Measurements from ENCODE around the gene MYORG. TPM values are rescaled to one million over a fixed set of nuclear protein-coding genes. Genes with fewer than 3 reads are reported as not detected.

MYORG gene
- total RNA-seq, 4 donors from 2014 or later, result 8.6 to 149 (median 49.5) TPM

DNA sequence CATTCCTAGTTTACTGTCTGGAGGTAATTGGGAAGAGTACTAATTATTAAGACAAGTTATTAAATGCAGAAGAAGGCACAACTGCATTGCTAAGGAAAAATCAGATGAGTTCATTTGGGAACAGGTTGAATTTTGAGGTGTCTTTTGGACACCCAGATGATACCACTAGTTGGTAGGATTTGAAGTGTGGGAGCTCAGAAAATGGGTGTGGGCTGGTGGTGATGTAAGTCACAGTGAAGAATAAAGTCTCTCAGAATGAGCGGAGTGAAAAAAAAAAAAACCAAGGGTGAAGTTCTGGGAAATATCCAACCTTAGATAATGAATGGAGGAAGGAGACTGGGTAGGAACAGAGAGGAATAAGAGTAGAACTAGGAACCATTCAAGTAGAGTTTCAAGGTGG, 35.6 kb upstream of the MYORG start:
- TF ChIP-seq, protein P1, sequence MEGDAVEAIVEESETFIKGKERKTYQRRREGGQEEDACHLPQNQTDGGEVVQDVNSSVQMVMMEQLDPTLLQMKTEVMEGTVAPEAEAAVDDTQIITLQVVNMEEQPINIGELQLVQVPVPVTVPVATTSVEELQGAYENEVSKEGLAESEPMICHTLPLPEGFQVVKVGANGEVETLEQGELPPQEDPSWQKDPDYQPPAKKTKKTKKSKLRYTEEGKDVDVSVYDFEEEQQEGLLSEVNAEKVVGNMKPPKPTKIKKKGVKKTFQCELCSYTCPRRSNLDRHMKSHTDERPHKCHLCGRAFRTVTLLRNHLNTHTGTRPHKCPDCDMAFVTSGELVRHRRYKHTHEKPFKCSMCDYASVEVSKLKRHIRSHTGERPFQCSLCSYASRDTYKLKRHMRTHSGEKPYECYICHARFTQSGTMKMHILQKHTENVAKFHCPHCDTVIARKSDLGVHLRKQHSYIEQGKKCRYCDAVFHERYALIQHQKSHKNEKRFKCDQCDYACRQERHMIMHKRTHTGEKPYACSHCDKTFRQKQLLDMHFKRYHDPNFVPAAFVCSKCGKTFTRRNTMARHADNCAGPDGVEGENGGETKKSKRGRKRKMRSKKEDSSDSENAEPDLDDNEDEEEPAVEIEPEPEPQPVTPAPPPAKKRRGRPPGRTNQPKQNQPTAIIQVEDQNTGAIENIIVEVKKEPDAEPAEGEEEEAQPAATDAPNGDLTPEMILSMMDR (IDR thresholded peaks at IDR 0.05 in 4 of 5, conservative IDR thresholded peaks at IDR 0.05 in 1 of 5), result no peak
- no peak for TF ChIP-seq POLR2A (IDR thresholded peaks at IDR 0.05)
- DNase-seq, result no peak
- H3K27me3 ChIP-seq, result no peaks in the 10 kb centered on the region
- intact Hi-C loops (cut with DNase I; ENCODE audit: low total_unique reads) (no loop called here), in situ Hi-C loops (cut with MboI; ENCODE audit: low sequenced_read_pairs in 4 of 4) (no loop called here)
- no peak for ATAC-seq
- no peak overlapping the region for H3K27ac ChIP-seq
- no peaks in the 10 kb centered on the region for H3K36me3 ChIP-seq
- no peaks in the 10 kb centered on the region for H3K4me1 ChIP-seq
- no peaks in the 10 kb centered on the region for H3K9me3 ChIP-seq
- no peak overlapping the region for H3K4me3 ChIP-seq

DNA sequence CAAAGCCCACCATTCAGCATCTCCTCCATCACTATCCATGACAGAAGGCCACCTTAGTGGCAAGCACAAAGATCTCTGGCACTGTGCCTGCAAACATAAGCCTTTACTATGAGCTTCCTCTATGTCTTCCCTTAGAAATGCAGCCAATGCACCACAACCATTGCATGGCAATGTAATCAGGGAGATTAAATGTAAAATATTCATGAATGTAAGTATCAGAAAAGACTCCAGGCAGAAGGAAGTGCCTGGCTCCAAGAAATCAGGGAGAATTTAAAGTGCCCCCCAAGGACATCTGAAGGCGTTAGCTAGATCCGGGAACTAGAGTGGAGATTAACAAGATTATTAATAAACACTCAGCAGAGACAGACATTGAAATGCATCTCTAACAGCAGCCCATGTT, 32.5 kb upstream of the MYORG start:
- ATAC-seq, result no peak
- intact Hi-C loops (cut with DNase I; ENCODE audit: low total_unique reads) (no loop called here), in situ Hi-C loops (cut with MboI; ENCODE audit: low sequenced_read_pairs in 4 of 4) (loop anchor here (5.0 to 10.0 kb wide), 4 partner anchors 86 to 196 kb away; no protein-coding TSS in a partner anchor)

DNA sequence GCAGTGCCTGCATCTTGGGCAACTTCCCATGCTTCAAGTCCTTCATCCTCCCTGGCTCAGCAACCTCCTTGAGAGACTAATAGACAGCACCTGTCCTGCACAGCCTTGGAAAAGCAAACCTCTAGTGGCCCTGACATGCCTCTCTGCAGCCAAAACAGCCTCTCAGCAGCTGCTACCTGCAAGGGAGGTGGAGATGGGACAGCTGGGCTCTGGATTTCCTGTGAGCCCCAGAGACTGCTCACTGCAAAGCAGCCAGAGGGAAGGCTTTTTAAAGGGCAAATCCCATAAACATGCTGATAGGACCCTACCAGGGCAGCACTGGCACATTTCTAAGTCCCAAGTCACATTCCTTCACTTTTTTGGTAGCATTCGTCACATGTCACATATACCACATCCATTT, 31.5 kb upstream of the MYORG start:
- H3K27me3 ChIP-seq, result no peaks in the 10 kb centered on the region
- H3K27ac ChIP-seq, result no peak overlapping the region
- intact Hi-C loops (cut with DNase I; ENCODE audit: low total_unique reads) (no loop called here), in situ Hi-C loops (cut with MboI; ENCODE audit: low sequenced_read_pairs in 4 of 4) (loop anchor here (5.0 to 10.0 kb wide), 4 partner anchors 87 to 197 kb away; no protein-coding TSS in a partner anchor)
- peaks cover 0 to 3% of the 10 kb centered on the region in 2 donors for H3K4me1 ChIP-seq
- no peak overlapping the region for H3K4me3 ChIP-seq
- no peaks in the 10 kb centered on the region for H3K9me3 ChIP-seq
- H3K36me3 ChIP-seq, result peaks cover 0 to 21% of the 10 kb centered on the region in 2 donors
- ATAC-seq (no peak), DNase-seq (no peak)
- TF ChIP-seq, protein P1 (IDR thresholded peaks at IDR 0.05 in 4 of 5, conservative IDR thresholded peaks at IDR 0.05 in 1 of 5), result no peak
- TF ChIP-seq POLR2A (IDR thresholded peaks at IDR 0.05), result no peak

More for the DNA sequence above, 32.5 kb upstream of the MYORG start:
- Histone ChIP-seq H3K27me3 (no peaks in the 10 kb centered on the region), H3K27ac (no peak overlapping the region), H3K4me3 (no peak overlapping the region), H3K4me1 (no peaks in the 10 kb centered on the region), H3K36me3 (peaks cover 0 to 13% of the 10 kb centered on the region in 2 donors), H3K9me3 (no peaks in the 10 kb centered on the region)
- TF ChIP-seq POLR2A (IDR thresholded peaks at IDR 0.05), result no peak
- TF ChIP-seq, protein P1 (IDR thresholded peaks at IDR 0.05 in 4 of 5, conservative IDR thresholded peaks at IDR 0.05 in 1 of 5), result no peak
- DNase-seq, result no peak

DNA sequence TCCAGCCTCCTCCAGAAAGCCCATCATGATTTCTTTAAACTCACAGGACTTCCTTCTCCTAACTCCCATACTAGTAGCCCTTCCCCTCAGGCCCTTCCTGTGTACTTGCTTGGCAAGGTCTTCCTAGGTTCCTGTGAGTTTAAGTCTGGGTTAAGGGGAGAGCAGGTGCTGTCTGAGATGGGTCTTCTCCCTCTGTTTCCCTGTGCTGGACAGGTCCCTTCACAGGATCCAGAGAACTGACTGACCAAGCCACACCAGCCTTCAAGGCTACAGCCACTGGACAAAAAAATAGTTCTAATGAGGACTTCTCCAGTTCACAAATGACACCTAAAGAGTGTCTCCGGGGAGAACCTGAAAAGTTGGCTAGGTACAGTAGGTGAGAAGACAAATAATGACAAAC, 29.5 kb upstream of the MYORG start:
- Histone ChIP-seq H3K9me3 (no peaks in the 10 kb centered on the region), H3K27me3 (no peaks in the 10 kb centered on the region), H3K4me3 (no peak overlapping the region), H3K27ac (no peak overlapping the region), H3K4me1 (peaks cover 0 to 3% of the 10 kb centered on the region in 2 donors), H3K36me3 (peaks cover 0 to 40% of the 10 kb centered on the region in 2 donors)
- DNase-seq, result no peak
- in situ Hi-C loops (cut with MboI; ENCODE audit: low sequenced_read_pairs in 4 of 4), result loop anchor here (5.0 to 10.0 kb wide), 4 partner anchors 89 to 199 kb away; no protein-coding TSS in a partner anchor
- ATAC-seq, result no peak
- TF ChIP-seq, protein P1 (IDR thresholded peaks at IDR 0.05 in 4 of 5, conservative IDR thresholded peaks at IDR 0.05 in 1 of 5), result no peak
- no peak for TF ChIP-seq POLR2A (IDR thresholded peaks at IDR 0.05)
- intact Hi-C loops (cut with DNase I; ENCODE audit: low total_unique reads), result no loop called here

DNA sequence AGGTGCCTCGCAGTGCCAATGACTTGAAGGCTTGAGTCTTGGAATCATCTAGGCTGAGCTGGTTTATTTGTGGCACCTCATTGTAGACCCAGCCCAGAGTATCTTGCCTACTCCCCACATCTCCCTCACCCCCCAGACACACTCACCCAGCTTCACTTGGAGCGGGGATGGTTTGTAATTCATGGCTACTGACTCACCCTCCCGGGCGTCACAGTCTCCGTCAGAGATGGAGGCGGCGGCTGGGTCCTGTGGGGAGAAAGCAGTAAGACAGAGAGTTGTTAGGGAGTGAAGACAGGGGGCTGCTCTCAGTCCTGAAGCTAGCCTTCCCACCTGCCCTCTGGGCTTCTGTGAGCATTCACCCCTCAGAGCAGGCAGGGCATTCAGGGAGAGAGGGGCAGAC, 29.0 kb upstream of the MYORG start:
- H3K36me3 ChIP-seq, result peaks cover 0 to 45% of the 10 kb centered on the region in 2 donors
- no peak for TF ChIP-seq POLR2A (IDR thresholded peaks at IDR 0.05)
- TF ChIP-seq, protein P1 (IDR thresholded peaks at IDR 0.05 in 4 of 5, conservative IDR thresholded peaks at IDR 0.05 in 1 of 5), result no peak
- intact Hi-C loops (cut with DNase I; ENCODE audit: low total_unique reads), result no loop called here

More for the DNA sequence above, 29.0 kb upstream of the MYORG start:
- Histone ChIP-seq H3K27ac (no peak overlapping the region), H3K4me1 (peaks cover 0 to 3% of the 10 kb centered on the region in 2 donors), H3K27me3 (no peaks in the 10 kb centered on the region), H3K9me3 (no peaks in the 10 kb centered on the region), H3K4me3 (no peak overlapping the region)
- in situ Hi-C loops (cut with MboI; ENCODE audit: low sequenced_read_pairs in 4 of 4), result loop anchor here (5.0 to 10.0 kb wide), 4 partner anchors 89 to 199 kb away; no protein-coding TSS in a partner anchor
- ATAC-seq (no peak), DNase-seq (no peak)
